Measurements from ENCODE around the gene KPTN. TPM values are rescaled to one million over a fixed set of nuclear protein-coding genes. Genes with fewer than 3 reads are reported as not detected.

The KPTN gene
- total and polyA plus RNA-seq, 2 of the 13 experiments (the other 11 are each of a cell fraction or from before 2014, with no cell fraction given): 9.1 to 13.3 TPM

DNA sequence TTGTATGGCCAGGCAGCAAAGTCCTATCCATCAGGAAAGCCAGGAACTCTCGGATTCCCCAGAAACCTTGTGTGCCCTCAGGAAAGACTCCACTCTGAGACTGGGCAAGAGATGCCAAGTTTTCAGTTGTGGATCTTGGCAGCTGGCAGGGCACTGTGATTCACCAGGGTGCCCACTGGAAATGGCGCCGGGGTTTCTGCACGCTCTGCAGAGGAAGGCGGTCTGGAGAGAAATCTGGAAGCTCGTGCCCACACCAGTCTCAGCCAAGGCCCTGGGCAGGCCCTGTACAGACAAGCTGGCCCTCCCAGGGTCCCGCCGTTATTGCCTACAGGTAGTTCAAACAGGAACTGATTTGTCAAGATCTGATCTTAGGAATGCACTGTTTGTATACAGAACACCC, 26.0 kb upstream of the KPTN start:
- ATAC-seq (no peak), DNase-seq (ENCODE audit: low spot score) (no peak), FAIRE-seq (no peak)
- H3K4me3 ChIP-seq (replicated peaks in 1 of 3; ENCODE audit: insufficient read depth in 1 of 3, low read depth in 2 of 3, low read length in 3 of 3): no peak overlapping the region
- H3K36me3 ChIP-seq (replicated peaks in 1 of 2; ENCODE audit: control insufficient read depth in 1 of 2, insufficient read depth in 2 of 2, low read length in 2 of 2): peaks cover 3 to 4% of the 10 kb centered on the region in 2 experiments; a peak in 2 of 5 replicates
- H3K27me3 ChIP-seq (ENCODE audit: control insufficient read depth in 1 of 2, insufficient read depth in 2 of 2, low read length in 2 of 2): no peaks in the 10 kb centered on the region; a peak in 1 of 5 replicates
- H4K20me1 ChIP-seq (ENCODE audit: insufficient read depth, low read length): no peaks in the 10 kb centered on the region
- H3K79me2 ChIP-seq (ENCODE audit: insufficient read depth, low read length): peaks cover 64% of the 10 kb centered on the region
- TF ChIP-seq FOXP1 (IDR thresholded peaks at IDR 0.05) (no peak), FOXP1 (CRISPR knock-in tag; IDR thresholded peaks at IDR 0.05) (no peak), SP4 (CRISPR knock-in tag; IDR thresholded peaks at IDR 0.05) (no peak), ZNF629 (CRISPR knock-in tag; conservative IDR thresholded peaks at IDR 0.05) (no peak), ZC3H13 (CRISPR knock-in tag; IDR thresholded peaks at IDR 0.05) (no peak), SIX4 (CRISPR knock-in tag; IDR thresholded peaks at IDR 0.05) (no peak), PHF5A (CRISPR knock-in tag; IDR thresholded peaks at IDR 0.05; ENCODE audit: low read depth, unreplicated experiment) (no peak), ZNF260 (CRISPR knock-in tag; IDR thresholded peaks at IDR 0.05; ENCODE audit: borderline replicate concordance, low read depth) (no peak), MED8 (CRISPR knock-in tag; IDR thresholded peaks at IDR 0.05; ENCODE audit: insufficient replicate concordance) (no peak), ZNF790 (CRISPR knock-in tag; IDR thresholded peaks at IDR 0.05; ENCODE audit: borderline replicate concordance) (no peak), ZNF891 (CRISPR knock-in tag; IDR thresholded peaks at IDR 0.05) (no peak)
- TF ChIP-seq, protein P1, sequence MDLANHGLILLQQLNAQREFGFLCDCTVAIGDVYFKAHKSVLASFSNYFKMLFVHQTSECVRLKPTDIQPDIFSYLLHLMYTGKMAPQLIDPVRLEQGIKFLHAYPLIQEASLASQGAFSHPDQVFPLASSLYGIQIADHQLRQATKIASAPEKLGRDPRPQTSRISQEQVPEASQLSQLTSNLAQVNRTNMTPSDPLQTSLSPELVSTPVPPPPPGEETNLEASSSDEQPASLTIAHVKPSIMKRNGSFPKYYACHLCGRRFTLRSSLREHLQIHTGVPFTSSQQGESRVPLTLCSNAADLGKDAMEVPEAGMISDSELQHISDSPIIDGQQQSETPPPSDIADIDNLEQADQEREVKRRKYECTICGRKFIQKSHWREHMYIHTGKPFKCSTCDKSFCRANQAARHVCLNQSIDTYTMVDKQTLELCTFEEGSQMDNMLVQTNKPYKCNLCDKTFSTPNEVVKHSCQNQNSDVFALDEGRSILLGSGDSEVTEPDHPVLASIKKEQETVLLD (CRISPR knock-in tag; IDR thresholded peaks at IDR 0.05; ENCODE audit: low read depth): no peak
- TF ChIP-seq, protein P2, sequence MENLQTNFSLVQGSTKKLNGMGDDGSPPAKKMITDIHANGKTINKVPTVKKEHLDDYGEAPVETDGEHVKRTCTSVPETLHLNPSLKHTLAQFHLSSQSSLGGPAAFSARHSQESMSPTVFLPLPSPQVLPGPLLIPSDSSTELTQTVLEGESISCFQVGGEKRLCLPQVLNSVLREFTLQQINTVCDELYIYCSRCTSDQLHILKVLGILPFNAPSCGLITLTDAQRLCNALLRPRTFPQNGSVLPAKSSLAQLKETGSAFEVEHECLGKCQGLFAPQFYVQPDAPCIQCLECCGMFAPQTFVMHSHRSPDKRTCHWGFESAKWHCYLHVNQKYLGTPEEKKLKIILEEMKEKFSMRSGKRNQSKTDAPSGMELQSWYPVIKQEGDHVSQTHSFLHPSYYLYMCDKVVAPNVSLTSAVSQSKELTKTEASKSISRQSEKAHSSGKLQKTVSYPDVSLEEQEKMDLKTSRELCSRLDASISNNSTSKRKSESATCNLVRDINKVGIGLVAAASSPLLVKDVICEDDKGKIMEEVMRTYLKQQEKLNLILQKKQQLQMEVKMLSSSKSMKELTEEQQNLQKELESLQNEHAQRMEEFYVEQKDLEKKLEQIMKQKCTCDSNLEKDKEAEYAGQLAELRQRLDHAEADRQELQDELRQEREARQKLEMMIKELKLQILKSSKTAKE (CRISPR knock-in tag; IDR thresholded peaks at IDR 0.05; ENCODE audit: borderline replicate concordance): no peak
- no peak overlapping the region for H3K9ac ChIP-seq (ENCODE audit: insufficient read depth, low read depth, low read length)
- H3K9me3 ChIP-seq (ENCODE audit: low read length): no peaks in the 10 kb centered on the region
- whole genome bisulfite sequencing (ENCODE audit: low lambda C conversion rate): 98% methylated on average over 8 of the region's 8 CpGs
- intact Hi-C loops (cut with micrococcal nuclease; ENCODE audit: unreplicated experiment) (no loop called here), in situ Hi-C loops (cut with HindIII; ENCODE audit: extremely low pct_ligation_motif_present, low pct_unique_long_range_greater_than_20kb) (no loop called here)
- peaks cover 23% of the 10 kb centered on the region for H3K4me1 ChIP-seq (ENCODE audit: insufficient read depth, low read length)
- POLR2A ChIA-PET: no interaction called here
- no peak overlapping the region for H2AFZ ChIP-seq (ENCODE audit: low read length)
- H3K4me2 ChIP-seq (ENCODE audit: low read depth, low read length): no peak overlapping the region
- BruUV-seq (replicated peaks): no TSS peak
- CTCF ChIA-PET (ENCODE audit: low intra/inter-chr PET ratio, low total read pairs): no interaction called here
- no peak overlapping the region for H3K27ac ChIP-seq (ENCODE audit: extremely low read length, insufficient read depth, low read length)
